Midbrain (tissue), 1 donor: ENCODE results near the gene ZNF511.

Source experiments
- DNase-seq: peaks from one replicate; lab custom pipeline; 2025; lab: John Stamatoyannopoulos, UW

ZNF511 gene

DNA sequence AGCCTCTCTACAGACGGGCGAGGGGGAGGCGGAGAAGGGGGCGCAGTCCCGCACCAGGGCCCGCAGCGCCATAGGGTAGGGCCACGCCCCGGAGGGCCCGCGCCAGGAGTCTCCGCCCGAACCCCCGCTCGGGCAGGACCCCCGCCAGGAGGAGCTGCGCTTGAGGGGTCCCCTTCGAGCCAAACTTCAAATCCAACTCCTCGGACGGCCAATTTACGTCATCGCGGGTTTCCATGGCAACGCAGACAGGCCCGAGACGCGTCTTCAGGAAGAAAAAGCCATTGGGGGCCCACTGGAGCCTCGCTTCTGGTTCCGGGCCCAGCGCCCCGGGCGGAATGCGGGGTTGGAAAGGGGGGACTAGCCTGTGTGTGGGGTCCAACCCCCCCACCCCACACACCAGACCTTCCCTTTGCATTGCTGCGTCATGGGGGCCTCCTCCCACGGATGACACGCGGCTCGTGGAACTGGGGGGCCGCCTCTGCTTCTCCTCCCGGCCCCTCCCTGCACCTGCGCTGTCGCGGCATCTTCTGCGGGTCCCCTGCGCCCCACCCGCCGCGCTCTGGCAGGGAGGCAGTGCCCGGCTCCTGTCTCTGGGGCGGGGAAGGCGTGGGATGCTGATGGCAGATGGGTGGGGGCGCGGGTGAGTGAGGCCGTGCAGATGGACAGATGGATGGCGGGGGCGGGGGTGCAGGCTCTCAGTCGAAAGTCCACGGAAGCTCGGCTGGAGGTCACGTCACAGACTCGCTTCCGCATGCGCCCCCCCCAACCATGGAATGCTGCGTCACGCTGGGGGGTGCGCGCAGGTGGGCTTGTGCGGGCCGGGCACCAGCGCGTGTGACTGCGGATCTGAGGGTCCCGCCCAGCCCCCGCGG is 26.8 kb downstream of the ZNF511 start:
- DNase-seq, result no peak

DNA sequence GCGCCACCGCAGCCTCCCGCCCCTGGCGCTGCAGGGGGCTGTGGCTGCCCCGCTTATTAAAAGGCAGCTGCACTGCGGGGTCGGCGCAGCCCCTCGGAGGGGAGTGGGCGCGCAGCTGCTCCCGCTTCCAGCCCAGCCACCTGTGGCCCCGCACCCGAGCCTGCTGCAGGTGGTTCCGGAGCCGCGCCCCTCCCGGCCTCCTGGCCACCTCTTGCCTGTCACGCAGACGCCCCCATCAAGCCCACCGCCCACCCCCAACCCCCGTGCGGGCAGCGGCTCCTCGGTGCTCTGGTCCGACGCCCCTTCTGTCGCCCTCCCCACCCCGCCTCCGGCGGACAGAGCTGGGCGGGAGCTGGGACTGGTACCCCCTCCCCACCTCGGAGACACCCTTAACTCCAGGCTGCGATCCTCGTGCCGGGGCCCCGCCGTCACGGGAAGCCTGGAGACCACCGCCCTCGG is 27.4 kb downstream of the ZNF511 start:
- no peak for DNase-seq

DNA sequence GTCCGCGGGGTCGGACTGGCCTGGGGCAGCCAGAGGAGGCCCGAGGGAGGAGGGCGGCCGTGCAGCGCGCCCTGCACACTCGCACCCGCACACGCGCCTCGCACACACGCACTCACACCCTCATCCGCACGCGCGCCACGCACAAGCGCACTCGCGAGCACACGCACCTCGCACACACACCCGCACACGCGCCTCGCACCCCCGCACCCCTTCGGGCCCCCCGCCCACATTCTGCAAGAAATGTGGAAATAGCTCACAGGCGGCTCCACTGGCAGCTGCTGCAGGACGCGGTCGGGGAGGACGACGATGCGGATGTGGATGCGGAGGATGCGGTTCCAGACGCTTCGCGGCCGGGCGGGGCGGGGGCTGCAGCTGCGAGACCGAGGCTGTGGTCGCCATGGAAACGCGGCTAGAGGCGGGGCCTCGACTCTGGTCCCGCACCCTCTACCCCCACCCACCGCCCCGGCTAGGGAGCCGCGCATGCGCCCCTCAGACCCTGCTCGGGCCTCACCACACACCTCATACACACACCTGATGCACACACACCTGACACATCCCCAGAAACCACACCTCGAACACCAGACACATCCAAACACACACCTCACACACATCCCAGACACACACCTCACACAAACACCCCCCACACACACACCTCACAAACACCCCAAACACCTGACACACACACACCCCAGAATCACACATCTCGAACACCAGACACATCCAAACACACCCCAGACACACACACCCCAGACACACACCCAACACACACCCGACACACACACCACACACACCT is 28.1 kb downstream of the ZNF511 start, which contains the start of gene CALY:
CALY (minus strand) TSS at position 320 of the 793 bp plus-strand sequence. CDS start 7,907 bp downstream, outside the sequence.
- DNase-seq, result peak; percentile 25

DNA sequence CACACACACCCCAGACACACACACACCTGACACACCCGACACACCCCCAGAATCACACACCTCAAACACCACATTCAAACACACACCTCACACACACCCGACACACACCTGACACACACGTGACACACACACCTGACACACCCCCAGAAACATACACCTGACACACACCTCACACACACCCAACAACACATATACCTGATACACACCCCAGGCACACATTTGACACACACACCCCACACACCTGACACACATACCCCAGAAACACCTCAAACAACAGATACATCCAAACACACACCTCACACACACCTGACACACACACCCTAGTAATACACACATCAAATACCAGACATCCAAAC is 28.6 kb downstream of the ZNF511 start:
- DNase-seq, result no peak

DNA sequence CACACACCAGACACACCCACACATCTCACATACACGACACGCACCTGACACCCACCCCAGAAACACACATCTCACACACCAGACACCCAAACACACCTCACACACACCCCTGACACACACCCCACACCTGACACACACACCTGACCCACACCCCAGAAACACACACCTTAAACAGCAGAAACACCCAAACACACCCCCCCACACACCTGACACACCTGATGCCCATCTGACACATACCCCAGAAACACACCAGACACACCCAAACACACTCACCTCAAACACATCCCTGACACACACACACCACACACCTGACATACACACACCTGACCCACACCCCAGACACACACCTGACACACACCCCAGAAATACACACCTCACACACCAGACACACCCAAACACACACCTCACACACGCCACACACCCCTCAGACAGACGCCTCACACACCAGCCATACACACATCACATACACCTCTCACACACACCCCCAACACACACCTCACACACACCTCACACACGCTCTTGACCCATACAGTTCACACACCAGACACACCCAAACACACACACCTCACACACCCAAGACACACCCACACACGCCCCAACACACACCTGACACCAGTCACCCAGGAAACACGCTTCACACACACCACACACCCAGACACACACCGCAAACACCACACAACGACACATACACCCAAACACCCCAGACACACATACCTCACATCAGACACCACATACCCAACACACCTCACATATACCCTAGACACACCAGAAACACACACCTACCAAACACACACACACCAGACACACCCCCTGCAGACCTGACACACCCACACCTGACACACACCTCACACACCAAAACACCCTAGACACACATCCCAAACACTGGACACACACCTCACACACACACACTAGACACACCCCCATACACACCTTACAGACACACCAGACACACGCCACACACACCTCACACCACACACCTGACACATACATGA is 29.7 kb downstream of the ZNF511 start:
- DNase-seq, result no peak

DNA sequence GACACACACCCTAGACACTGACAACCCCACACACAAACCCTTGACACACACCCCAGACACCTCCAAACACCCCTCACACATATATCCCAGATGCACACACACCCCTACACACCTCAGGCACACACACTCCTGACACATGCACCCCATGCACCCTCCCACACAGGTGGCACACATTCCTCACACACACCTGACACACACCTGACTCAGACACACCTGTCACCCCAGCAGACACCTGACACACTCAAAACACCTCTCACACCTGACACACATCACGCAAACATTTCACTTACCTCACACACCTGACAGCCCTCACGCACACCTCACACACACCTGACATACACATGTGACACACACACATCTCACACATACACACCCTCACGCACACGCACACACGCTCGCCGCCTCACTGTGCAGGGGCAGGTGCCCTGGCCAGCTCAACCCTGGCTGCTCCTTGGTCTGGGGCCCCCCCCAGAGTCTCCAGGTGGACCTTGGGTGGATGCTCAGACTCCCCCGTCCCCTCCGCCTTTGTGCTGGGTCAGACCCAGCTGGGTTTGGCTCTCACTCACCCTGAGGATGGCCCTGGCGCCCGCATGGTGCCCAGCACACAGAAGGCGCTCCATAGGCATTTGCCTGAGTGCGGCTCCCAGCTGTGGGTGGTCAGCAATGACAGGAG is 31.1 kb downstream of the ZNF511 start:
- DNase-seq, result no peak

DNA sequence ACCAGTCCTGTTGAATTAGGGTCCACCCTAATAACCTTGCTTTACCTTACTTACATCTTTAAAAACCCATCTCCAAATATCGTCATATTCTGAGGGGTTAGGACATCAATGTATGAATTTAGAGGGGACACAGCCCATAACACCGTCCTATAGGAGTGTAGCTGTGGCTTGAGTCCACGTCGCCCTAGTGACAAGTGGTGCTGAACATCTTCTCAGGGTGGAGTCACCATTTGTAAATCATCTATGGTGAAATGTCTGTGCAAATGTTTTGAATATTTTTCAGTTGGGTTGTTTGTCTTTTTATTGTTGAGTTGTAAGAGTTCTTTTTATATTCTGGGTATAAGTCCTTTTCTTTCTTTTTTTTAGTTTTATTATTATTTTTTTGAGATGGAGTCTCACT is 33.3 kb downstream of the ZNF511 start:
- DNase-seq, result no peak

DNA sequence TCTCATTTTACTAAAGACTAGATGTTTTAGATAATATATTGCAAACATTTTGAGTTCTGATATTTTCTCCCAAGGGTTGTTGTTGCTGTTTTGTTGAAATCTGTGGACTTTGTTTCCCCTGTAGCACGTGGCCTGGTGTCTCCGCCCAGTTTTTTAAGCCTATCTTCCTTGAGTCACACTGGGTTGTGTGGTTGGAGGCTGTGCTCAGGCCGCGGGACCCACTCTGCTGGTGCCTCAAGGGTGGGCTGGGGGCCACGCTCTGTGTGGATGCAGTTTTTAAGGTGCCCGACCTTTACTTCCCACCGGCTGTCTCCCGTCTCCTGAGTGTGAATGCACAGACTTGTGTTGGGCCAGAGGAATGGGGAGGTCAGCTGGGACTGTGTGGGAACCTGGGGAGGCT is 34.2 kb downstream of the ZNF511 start:
- DNase-seq, result no peak

DNA sequence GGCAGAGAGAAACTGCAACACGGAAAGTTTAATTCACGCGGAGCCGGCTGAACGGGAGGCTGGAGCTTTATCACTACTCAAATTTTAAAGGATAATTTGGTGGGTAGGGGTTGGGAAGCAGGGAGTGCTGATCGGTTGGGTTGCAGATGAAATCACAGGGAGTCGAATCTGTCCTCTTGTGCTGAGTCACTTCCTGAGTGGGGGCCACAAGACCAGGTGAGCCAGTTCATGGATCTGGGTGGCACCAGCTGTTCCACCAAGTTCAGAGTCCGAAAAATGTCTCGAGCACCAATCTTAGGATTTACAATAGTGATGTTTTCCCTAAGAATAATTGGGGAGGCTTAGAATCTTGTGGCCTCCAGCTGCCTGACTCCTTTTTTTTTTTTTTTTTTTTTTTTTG is 34.8 kb downstream of the ZNF511 start:
- no peak for DNase-seq

DNA sequence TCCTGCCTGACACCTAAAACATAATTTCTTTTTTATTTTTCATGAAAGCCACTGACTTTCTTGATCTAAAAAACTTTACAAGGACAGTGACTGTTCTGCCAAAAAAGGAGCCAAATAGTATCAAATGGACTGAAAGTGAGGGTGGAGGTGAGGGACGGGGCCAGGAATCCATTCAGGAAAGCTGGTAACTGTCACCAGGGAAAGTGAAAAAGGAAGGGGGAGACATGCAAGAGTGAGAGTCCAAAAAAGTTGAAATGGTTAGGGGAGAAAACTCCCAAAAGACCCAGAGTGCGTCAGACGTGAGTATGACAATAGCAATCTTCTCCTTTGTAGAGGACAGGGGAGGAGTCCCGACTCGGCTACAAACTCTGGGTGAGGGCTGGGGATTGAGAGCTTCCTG is 35.5 kb downstream of the ZNF511 start:
- no peak for DNase-seq

DNA sequence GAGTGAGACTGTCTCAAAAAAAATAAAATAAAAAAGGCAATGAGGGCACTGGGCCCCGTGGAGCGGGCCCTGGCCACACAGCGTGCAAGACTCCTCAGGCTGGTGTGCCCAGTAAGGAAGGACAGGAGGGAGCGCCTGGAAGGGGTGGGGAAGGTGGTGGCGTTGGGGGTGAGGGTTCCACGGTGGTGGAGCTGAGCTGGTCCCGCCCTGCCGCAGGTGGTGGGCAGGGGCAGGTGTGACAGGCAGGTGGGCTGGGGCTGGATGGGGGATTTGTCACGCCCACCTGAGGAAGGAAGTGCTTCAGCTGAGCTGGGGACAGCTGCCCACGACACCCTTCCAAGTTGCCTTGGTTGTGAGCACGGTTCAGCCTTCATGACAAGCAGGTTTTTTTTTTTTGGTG is 37.7 kb downstream of the ZNF511 start:
- DNase-seq, result no peak

DNA sequence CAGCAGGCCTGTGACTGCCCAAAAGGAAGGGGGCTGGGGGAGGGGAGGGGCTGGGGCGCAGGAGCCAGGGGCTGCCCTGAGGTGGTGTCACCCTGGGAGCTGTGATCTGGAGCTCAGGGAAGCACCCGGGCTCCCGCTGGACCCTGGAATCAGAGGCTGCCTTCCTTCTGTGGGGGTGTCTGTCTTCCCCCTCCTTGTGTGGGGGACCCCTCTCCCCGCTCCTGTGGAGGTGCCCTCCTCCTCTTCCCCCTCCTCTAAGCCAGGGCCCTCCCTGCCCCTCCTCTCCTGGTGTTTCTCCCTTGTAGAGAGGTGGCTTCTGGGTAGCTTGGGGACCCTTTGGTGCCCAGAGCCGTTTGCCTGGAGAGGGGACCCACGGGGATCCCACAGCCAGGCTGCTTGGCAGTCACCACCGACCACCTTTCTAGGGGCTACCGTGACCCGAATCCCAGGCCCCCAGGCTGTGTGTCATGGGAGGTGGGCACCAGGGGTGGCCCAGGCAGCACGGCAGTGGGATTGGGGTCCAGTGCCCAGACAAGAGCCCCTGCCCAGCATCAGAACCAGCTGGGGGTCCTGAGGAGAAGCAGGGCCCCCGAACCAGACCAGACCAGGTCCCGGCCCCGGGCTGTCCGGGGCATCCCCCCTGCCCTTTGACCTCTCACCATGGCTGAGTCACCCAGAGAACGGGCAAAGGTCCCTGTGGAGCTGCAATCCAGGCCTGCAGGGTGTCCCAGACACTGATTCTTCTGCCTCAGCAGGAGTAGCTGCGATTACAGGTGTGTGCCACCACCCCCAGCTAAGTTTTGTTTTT is 39.2 kb downstream of the ZNF511 start:
- no peak for DNase-seq

DNA sequence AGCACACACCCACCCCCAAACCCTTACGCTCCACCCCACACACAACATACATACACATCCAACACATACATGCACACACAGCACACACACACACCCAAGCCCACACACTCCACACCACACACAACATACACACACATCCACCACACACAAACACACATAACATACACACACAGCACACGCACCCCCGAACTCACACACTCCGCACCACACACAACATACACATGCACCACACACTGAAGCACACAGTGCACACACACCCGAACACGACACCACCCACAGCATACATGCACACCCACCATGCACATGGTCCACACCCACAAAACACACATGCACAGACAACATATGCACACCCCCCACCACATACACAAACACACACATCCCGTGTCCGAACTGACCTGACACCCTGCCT is 40.5 kb downstream of the ZNF511 start:
- no peak for DNase-seq

DNA sequence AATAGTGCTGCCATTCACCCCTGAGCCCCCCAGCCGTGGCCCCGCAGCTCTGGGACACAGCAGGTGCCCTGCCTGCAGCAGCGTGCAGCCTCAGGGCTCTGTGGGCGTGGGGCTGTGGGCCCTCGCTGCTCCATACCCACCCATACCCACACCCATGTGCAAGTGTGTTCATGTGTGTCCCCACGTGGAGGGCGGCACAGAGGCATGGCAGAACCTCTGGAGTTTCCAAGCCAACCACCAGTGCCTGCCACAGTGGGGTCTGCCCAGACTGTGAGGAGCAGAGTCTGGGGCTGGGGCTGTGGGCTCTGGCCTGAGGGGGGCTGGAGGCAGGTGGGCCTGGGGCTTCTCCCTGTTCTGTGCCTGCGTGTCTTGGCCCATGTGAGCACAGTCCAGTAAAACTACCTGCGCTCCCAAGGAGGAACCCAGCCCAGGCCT is 40.9 kb downstream of the ZNF511 start:
- no peak for DNase-seq

DNA sequence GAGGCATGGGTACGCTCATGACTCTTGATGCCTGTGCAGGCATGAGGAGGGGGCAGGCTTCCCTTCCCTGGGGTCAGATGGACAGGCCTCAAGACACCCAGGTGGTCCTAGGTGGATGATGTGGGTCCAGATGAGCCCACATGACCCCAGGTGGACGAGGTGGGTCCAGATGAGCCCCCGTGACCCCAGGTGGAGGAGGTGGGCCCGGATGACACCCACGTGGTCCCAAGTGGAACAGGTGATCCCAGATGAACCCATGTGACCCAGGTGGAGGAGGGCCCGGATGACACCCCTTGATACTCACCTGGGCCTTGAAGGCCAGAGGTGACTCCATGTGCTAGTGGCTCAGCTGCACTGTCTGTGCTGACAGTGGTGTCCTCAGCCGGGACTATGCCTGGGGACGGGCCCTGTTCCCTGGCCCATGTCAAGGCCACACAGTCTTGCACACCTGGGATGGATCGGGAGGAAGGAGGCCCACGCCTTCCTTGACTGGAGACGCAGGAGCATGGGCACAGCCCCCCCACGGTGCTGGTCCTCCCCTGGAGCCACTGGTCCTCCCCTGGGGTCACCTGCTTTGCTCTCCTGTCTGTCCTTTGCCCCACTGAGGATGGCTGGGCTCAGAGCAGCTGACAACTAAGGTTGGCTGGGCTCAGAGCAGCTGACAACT is 41.7 kb downstream of the ZNF511 start:
- DNase-seq, result no peak

DNA sequence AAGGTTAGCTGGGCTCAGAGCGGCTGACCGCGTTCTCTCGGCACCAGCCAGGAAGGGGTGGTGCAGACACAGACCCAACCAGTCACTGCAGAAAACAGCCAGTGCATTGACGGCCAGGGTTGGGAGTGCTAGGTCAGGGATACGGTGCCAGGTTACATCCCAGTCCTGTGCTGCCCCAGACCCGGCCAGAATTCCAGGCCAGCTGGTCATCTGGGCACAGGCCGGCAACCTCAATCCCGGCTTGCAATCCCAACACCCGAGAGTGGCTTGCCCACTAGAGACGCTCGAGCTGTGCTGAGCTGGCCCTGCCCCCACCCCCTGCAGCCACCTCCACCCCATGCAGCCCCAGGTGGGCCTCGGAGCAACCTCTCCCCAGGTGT is 42.2 kb downstream of the ZNF511 start:
- DNase-seq, result no peak

DNA sequence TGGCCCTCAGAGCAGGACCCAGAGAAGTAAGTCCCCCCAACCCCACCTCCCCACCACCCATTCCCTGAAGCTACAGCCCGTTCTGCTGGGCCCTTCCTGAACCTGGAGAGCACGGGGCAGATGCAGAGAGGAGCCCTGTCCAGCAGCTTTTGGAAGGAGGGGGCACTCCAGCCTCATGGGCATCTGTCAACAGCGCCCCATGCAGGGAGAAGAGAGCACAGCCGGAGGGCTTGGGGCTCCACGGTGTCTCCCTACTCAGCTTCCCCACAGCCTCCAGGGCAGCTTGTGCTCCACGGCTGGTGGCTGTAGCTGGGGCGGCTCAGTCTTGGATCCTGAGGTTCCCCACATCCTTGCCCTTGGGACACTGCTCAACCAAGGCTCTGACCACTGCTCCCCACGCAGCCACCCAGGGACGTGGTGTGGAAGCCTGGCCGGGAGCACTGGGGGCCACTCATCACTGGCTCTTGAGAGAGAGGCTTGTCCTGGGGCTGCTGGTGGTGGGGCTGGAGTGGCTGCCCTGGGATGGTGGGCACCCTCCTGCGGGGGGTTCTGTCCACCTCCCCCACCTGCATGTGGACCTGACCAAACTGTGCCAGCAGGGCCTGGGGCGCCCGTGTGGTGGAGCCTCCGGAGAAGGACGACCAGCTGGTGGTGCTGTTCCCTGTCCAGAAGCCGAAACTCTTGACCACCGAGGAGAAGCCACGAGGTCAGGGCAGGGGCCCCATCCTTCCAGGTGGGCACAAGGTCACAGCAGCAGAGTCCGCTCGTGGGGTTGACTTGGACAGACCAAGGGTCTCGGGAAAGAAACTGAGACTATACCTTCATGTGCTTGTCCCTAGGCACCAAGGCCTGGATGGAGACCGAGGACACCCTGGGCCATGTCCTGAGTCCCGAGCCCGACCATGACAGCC is 42.9 kb downstream of the ZNF511 start:
- no peak for DNase-seq

DNA sequence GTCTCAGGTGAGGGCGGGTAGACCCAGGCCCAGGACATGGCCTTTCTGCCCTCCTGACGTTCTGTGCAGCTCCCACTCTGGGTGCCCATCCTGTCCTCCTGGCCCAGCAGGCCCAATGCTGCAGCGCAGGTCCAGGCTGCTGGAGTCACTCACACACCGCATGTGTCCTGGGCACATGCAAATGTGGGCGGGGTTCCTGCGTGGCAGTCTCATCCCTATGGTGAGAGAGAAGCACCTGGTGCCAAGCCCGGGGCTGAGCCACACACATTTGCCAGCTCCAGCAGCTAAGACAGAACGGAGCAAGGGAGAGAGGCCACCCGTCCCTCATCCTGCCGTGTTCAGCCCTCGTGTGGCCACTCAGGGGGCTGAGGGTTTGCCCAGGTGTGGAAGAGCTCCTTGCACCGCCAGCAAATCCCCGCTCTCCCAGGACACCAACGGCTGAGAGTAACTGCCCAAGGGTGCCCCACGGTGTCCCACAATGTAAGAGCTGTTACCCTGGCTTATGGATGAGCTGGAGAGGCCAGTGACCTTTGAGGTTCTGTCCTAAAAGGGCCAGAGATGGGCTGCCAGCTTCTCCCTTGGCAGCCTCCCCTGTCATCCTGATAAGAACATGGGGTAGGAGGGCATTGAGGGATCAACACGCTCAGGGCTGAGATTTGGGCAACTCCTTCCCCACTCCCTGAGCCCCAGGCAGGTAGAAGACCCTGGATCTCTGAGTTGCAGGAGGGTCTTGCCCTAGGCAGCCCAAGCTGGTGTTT is 44.7 kb downstream of the ZNF511 start:
- DNase-seq, result no peak
